GM12891 (cell line): ENCODE results near the gene POGLUT3.

ENCODE experiments used
- POLR2A ChIP-seq: IDR thresholded peaks from 2 replicates; pipeline ENCODE4 v1.6.1; 2011; ENCODE audit warnings: low read depth, low read length, control low read depth
- POLR2AphosphoS5 ChIP-seq: IDR thresholded peaks from 2 replicates; pipeline ENCODE4 v1.6.1; 2011; ENCODE audit warnings: low read depth, low read length, control low read depth
- POU2F2 ChIP-seq: IDR thresholded peaks from 2 replicates; pipeline ENCODE4 v1.6.1; 2011; ENCODE audit warnings: low read depth, mild to moderate bottlenecking, control low read depth, low read length, moderate library complexity
- SPI1 ChIP-seq: IDR thresholded peaks from 2 replicates; pipeline ENCODE4 v1.6.1; 2011; ENCODE audit warnings: low read depth, low read length, control low read depth
- TAF1 ChIP-seq: IDR thresholded peaks from 2 replicates; pipeline ENCODE4 v1.6.1; 2011; ENCODE audit warnings: low read depth, low read length, control low read depth

GRCh38 chr11:108512708-108513107, 14.5 kb upstream of the POGLUT3 start:
- TF ChIP-seq POLR2AphosphoS5 = no peak
- no peak for TF ChIP-seq POLR2A
- no peak for TF ChIP-seq TAF1
- no peak for TF ChIP-seq POU2F2
- no peak for TF ChIP-seq SPI1
